HG02571 (cell line): Measurements from ENCODE around the gene MRPS2.
A peak's percentile ranks its signal among the peaks of the same experiment; 100 is the strongest.

Experiments used
- ATAC-seq: cut with Tn5 transposase; IDR thresholded peaks from one replicate; pipeline ENCODE4 v1.9.1; 2021; ENCODE audit warnings: mild to moderate bottlenecking, moderate library complexity; ENCODE audit not compliant: unreplicated experiment

The MRPS2 gene

DNA sequence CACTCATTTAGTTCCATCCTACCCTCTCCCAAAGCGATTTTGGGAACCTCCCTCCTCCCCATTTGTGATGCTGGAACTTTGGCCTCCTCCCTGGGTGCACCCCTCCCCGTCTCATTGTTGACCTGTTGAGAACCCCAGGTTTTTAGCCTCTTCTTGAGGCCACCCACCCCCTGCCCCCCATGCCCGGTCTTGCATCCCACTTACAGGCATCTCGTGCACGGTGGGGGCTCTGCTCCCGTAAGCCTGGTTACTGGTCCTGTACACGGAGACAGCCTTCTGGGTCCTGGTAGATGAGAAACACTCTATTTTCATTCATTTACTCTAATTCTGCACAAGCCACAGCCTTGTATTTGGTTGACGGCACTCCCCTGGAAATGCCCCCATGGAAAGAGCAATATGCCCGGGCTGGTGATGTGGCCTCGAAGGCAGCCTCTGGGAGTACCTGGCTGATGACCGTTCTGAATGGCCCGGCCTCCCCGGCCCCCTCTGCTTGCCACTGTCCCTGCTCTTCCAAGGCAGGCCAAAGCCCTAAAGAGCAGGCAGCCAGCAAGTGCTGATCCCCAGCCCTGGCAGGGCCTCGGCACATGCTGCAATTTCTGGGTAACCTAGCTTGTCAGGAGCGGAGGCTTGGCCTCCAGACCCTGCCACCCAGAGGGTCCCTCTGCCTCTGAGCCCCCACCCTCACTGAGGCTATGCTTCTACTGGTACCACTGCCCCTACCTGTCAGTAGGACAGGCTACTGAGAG is 1.9 kb upstream of the MRPS2 start:
- ATAC-seq: no peak

DNA sequence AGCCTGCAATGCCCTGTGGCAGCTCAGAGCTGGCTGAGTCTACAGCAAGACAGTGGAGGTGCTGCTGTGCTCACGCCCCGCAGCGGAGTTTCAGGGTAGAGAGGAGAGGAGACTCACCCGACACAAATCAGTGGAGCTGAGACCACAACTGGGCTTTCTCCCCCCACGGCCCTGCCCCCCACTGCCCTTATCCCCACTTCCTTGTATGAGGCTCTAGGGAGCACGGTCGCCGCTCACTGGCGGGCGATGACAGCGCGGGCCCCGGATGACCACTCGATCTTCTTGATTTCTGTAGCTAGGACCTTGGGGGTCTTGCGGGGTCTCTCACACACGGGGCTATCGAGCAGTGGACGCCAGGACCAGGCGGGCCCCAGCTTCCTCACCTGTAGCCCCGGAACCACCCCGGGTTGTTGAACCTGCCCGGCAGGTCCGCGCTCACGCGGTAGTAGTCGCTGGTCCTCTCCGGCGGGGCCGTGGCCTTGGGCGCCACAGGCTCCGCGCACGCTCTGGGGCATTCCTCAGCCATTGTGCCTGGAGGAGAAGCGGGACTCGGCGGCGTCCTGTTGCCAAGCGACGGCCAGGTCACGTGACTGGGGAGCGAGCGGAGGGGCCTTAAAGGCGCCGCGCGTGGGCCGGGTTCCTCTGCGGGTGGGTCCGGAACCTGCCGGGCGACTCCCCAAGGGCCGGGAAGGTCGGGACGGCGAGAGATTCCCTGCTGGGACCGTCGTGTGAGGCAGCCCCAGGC is 984 bp upstream of the MRPS2 start:
- ATAC-seq: peak; percentile 52

DNA sequence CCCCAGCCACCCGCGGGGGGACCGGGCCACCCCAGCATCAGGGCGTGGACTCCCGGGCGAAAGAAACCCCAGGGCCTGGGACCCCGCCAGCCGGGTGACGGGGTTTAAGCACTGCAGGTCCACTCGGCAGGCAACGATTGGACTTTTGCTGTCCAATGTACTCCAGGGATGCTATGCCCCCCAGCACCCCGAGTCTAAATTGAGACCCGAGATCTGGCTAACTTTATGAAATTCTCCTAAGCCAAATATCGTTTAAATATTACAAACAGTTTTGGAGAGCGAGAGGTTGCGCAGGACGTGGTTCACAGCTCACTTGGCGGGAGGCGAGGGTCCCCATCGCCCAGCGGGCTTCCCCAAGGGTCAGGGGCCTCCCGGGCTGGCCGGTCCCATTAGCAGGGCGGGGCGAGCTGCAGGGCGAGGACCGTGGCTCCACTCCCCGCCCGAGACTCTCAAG is 384 bp upstream of the MRPS2 start:
- no peak for ATAC-seq

DNA sequence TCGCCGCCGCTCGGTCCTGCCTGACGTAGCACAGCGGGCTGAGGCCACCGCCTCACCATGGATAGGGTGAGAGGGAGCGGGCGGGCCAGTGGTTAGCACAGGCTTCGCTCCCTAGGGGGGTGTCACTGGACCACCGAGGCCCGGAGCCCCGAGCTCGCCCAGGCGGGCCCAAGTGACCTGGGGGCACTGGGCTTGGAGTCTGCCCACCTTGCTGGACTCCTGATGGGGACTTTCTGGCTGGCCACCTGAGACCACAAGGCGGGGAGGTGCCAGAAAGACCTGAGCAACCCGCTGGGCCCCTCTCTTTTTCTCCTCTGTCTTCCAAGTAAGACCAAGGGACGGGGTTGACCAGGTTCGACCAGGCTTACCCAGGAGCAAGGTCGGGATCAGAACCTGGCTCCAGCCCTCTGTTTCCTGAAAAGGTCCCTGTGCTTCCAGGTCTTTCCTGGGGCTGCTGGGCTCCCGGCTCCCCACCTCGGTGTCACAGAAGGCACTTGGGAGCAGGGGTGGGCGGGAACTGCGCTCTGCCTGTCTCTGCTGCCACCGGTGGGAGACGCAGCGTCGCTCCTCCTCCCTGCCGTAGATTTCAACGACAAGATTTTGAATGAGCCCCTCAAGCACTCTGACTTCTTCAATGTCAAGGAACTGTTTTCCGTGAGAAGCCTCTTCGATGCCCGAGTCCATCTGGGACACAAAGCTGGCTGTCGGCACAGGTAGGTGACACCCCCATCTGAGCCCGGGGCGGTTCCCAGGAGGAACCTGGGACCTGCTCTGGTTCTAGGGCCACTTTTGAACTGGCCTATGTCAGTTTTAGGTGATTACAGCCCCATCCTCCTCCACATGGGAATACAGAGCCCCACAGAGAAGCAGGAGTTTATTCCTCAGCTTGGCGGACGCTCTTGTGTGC is 1.0 kb downstream of the MRPS2 start:
- ATAC-seq: no peak

DNA sequence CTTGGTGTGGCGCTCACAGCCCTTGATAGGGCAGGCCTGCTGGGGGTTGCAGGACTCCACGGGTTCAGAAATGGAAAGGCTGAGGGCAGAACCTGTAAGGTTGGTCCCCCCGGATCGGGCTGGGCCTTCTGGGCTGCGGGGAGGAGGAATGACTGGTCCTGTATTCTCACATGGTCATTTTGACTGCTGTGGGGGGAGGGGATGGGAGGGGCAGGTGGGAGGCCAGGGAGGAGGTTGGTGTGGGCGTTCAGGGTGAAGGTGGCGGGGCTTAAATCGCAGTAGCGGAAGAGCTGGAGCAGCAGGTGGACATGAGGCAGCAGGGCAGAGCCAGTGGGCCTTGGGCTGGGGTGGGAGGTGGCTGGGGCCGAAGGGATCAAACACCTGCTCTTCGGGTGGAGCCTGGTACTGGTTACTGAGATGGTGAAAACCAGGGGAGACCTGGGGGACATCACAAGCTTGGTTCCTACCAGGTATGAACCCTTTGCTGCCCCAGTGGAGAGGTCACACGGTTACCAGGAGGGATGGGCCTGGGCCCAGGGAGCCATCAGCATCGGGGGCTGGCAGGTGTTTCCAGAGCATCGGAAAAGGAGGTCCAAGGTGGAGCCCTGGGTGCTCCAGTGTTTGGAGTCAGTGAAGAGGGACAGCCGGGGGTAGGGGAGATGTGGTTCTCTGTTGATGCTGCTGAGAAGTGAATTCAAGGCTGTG is 1.8 kb downstream of the MRPS2 start:
- ATAC-seq: no peak

DNA sequence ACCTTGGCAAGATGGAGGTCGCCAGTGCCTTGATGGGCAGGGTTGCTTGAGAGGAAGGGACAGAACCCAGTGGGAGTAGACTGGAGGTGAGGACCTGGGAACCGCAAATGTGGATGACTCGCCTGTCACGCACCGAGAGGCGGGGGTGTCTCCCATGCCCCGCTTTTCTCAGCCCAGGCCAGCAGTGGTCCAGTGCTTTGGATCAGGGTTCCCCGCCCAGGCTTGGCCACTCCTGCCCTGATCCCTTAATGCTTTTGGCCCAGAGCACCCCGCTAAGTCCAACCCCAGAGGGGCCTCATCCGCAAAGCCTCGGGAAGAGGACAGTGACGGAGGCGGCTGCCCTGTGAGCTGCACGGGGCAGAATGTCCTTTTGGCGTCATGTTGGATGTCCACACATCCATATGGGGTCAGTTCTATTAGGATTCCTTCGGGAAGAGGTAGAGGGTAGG is 2.4 kb downstream of the MRPS2 start:
- ATAC-seq: no peak

DNA sequence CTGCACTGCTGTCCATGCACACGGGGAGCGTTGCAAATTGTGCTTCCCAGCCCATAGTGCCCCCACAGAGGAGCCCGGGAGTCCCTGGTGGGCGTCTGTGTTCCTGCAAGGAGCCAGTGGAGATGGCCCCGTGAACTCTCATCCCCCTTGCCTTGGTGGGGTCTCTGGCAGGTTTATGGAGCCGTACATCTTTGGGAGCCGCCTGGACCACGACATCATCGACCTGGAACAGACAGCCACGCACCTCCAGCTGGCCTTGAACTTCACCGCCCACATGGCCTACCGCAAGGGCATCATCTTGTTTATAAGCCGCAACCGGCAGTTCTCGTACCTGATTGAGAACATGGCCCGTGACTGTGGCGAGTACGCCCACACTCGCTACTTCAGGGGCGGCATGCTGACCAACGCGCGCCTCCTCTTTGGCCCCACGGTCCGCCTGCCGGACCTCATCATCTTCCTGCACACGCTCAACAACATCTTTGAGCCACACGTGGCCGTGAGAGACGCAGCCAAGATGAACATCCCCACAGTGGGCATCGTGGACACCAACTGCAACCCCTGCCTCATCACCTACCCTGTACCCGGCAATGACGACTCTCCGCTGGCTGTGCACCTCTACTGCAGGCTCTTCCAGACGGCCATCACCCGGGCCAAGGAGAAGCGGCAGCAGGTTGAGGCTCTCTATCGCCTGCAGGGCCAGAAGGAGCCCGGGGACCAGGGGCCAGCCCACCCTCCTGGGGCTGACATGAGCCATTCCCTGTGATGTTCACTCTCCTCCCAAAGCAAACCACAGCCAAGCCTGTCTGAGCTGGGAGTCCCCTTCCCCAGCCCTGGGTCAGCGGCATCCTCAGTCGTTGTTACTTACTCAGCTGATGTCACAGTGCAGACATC is 3.1 kb downstream of the MRPS2 start:
- ATAC-seq: no peak

DNA sequence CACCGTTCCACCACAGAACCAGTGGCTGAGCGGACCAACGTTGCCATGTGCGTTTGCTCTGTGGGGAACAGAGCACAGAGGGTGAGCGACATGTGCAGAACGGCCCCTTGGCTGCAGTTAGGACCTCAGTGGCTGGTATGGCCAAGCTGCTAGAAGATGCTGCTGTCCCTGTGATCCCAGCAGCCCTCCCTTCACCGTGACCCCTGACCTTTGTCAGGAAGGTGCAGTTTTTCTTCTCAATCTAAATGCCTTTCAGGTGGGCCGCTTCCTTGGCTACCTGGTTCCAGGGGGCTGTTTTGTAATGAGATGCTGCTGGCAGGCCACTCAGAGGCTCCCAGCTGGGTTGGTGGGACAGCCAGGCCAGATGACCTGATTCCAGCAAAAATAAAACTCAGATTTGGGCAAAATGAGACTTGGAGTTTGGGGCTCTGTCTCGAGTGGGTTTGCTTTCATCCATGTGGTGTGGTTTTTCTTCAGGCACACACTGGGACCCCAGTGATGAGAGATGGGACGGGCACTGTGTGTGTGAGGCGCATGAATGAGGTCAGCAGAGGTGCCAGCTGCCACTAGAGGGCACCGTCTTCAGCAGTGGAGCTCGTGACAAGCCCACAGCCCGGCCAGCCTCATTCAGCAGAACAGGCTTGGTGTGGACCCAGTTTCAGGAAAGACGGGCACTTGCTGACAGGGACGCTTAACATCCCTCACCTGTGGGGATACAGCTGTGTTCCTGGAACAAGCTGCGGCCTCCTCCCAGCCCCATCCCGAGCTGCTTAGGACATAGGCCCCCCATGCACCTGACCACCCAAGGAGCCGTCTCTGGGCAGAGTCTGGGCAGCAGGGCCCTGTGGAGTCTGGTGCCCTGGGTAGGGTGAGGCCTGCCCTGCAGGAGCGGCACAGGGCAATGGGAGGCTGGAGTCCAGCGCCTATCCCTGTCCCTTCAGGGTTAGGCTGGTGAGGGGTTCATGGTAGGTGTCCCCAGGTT is 4.1 kb downstream of the MRPS2 start:
- no peak for ATAC-seq

DNA sequence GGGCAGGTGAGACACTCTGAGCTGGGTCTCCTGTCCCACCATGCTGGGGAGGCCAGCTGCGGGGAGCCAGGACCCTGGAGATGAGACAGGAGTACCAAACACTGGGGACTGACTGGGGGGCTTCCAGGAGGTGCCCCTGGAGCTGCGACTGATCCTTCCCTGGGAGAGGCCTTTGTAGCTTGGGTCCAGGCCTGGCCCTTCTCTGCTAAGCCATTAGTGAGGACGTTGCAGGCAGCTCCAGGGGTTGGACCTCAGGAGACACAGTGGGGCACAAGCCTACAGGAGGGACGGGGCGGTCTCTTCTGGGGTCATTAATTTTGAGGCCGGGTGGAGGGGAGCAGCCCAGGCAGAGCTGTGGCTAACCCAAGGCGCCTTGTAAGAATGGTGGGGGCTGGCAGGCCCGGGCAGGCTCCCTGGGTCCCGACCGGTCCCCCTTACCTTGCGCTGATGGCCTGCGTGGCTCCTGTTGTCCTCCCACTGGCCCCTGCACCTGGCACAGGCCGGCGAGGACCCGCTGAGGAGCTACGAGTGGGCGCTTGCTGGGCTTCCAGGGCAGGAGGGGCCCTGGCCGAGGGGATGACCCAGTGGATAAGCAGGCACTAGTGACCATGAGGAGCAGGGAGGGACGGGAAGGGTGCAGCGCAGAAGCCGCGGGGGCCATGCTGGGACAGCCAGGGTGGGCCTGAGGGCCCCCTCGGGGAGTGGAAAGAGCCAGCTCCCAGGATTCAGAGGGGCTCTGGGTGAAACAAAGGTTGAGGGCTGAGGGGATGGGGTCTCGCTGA is 5.1 kb downstream of the MRPS2 start:
- ATAC-seq: no peak

DNA sequence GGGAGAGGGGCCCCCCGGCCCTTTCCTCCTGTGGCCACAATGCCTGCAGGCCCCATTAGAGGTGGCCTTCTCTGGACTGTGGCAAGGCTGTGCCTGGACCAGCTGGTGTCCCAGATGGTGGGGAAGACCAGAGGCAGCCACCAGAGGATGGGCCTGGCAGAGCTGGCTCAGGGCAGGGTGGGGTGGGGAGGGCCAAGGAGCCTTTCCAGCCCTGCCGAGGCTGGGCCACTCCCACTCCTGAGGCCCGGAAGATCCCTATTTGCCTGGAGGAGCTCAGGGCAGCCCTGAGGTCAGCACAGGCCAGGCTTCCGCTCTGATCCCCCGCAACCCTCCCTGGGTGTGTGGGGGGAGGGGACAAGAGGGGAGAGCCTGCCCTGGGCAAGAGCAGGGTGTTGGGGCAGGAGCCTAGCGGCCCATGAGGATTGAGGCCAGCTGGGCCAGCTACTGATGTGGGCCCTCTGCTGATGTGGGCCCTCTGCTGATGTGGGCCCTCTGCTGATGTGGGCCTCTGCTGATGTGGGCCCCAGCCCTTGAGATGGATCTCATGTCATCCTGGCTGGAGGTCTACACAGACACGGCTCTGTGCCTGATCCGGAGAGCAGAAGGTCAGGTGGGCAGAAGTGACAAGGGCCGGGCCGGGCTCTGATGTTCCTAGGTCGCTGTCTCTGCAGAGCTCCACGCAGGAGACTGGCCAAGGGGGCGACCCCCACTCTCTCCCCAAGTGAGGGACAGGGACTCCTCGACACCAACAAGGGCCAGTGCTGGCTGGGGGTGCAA is 6.0 kb downstream of the MRPS2 start:
- ATAC-seq: no peak

DNA sequence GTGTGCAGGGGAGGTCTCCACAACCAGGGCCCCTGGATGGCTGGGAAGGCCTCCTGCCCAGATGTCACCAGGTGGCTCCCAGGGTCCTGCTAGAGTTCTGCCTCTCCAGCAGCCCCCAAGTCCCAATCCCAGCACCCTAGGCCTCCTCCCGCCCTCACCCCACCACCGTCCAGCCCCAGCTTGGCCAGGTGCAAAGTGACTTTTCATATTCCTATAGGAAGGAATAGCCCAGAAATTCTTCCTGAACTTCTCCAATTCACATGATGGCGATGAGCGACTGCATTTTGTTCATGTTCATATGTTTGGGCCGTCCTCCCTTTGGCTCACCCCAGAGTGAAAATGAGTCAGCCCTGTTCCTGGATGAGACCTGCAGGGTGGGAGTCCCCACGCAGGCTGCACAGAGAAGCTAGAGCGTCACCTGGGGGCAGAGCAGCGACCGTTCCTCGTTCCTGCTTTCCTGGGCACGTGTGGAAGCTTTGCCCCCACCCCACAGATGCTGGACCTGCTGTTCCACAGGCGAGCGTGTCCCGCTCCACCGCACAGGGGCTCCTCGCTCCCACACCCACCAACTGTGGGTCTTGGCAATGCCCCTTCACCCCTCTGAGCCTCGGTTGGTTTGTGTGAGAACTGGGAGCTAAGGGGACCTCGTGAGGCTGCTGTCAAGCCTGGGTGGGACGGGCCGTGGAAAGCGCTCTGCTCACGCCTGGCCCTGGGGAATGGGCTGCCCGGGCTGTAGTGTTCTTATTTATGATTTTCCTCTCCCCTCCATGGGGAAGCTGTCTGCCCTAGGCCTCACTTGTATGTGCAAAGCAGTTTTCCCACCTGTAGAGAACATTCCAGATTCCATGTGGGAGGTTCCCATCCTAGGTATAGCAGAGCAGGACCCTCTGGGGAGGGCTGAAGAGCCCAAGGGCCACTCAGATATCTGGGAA is 6.9 kb downstream of the MRPS2 start:
- no peak for ATAC-seq

DNA sequence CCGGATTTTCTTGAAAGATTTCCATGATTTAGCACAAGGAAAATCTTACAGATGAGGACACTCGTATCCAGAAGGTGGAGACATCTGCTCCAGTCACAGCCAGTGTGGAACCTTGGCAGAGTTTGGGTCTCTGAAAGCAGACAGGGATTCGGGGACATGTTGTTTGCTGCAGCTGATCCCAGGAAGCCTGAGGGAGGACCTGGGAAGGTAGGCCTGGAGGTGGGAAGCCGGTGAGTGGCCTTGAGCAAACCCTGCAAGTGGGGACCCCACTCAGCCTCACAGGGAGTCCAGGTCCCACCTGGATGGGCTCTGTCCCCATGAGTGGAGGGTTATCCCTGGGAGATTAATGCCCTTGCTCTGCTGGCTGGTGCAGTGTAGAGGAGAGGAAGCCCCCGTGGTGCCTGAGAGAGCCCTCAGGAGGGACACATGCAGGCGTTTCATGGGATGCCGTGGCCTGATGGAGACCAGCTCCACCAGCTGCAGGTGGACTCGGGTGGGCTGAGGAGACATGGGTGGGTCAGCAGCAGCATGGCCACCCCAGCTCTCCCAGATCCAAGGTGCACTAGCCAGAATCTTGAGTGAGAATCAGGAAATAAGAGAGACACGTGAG is 7.8 kb downstream of the MRPS2 start:
- no peak for ATAC-seq

DNA sequence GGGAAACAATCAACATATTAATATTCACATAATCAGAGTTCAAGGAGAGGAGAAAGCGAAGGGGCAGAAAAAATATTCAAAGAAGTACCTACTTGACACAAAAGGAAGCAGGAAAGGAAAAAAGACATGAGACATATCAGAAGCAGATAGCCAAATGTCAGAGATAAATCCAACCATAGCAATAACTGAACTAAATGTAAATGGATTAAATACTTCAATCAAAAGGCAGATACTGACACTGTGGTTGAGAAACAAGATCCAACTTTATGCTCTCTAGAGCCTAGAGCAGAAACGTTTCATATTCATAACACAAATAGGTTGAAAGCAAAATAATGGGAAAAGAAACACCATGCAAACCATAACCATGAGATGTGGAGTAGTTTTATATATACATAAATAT is 9.0 kb downstream of the MRPS2 start:
- ATAC-seq: no peak

DNA sequence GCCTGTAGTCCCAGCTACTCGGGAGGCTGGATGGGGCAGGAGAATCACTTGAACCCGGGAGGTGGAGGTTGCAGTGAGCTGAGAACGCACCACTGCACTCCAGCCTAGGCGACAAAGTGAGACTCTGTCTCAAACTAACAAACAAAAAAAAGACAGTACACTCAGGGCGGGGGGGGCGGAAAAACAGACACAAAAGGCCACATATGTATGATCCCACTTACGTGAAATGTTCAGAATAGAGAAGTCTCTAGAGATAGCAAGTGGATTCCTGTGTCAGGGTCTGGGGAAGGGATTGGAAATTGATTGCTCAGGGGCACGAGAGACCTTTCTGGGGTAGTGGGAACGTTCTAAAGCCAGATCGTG is 11.7 kb downstream of the MRPS2 start:
- no peak for ATAC-seq

DNA sequence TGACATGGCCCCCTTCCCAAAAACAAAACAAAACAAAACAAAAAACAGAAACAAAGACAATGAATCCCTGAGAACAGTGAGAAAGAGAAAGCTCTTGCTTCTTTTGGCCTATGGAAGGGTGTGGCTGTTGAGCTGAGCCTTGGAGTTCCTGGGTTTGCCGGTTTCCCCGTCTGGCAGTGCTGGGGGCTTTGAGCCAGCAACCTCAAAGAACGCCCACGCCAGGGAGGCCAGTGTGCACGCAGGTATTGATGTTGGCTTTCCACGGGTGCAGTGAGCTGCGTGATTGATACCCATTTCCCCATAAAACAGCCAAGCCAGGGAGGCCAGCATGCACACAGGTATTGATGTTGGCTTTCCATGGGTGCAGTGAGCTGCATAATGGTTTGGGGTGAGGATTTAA is 12.4 kb downstream of the MRPS2 start:
- ATAC-seq: no peak
